UCSD-AML1 (cell line): ENCODE measurements around the gene LSM14A.

Experiments used
- DNase-seq: peaks from one replicate; lab custom pipeline; 2025; ENCODE audit not compliant: unreplicated experiment; lab: John Stamatoyannopoulos, UW

LSM14A gene

DNA sequence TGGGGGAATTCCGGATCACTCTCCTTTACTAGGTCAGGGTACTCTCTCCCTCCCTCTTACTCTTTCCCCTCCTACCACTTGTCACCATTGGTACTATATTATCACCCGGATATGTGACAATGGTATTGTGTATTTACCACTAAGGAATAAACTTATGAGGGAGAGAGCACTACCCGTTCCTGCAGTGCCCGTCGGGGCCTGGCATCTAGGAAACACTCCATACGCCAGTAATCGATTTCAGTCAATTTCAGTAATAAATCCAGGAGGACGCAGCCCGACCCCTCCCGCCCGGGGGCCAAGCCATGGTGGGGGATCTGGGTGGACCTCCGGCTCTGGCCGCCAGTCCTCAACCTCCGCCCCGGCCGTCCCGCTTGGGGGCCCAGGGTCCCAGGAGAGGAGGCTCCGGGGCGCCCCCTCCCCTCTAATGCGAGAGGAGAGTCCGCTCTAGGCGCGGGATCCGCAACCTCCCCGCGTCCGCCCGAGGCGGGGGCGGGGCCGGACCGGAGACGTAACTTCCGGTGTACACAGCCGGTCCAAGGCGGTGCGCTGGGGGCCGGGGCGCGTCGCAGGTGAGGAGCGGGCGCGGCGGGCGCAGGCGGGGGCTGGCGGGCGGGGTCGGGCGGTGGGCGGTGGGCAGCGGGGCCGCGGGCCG, 81.9 kb downstream of the LSM14A start, which contains the start of gene GARRE1:
Gene GARRE1, plus strand, starts transcription at position 509 of the 652 bp plus-strand sequence. CDS start 45,920 bp downstream, outside the sequence.
- DNase-seq: peak; percentile 64

DNA sequence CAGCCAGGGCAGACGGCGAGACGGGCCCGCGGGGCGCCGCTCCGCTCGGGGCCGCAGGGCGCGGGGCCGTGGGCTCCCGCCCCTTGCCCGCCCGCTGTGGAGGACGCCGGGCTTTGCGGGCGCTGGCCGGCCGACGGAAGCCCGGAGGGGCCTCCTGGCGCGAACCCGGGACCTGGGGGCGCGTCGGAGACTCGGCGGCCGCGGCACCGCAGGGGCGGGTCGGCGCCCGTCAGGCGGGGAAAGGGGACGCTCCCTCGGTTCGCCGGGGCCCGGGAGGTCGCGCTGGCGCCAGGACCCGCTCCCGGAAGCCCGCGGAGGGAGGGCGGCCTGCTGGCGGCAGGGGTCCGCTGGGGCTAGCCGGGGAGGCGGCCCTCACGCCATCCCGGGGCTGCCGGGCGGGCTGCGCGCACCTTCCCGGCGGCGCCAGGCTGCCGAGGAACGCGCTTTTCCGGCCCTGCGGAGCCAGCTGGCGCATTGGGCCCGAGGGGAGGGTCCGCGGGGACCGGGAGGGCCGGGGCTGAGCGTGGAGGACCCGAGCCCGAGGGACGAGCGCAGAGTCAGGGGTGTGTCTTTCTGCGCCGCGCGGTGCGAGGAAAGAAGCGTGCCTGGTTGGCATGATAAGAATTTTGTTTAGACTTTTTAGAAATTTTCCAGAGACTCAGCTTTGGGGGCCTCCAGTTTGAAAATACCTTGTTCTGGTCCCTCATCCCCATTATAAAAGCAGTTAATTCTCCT, 82.6 kb downstream of the LSM14A start:
- no peak for DNase-seq

DNA sequence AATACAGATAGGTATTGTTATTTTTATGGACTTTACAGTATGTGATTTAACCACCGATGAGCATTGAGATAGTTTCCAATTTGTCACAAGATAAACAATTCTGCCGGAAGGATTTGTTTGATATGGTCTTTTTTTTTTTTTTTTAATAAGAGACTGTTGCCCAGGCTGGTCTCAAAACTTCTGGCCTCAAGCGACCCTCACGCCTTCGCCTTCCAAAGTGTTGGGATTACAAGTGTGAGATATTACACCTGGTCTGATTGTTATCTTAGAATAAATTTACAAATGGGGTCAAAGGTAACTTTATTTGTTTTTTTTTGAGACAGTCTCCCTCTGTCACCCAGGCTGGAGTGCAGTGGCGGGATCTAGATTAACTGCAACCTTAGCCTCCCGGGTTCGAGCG, 83.2 kb downstream of the LSM14A start:
- DNase-seq: no peak

- no peak for DNase-seq
Measured at GRCh38 chr19:34256835-34257558, 84.7 kb downstream of the LSM14A start.

DNA sequence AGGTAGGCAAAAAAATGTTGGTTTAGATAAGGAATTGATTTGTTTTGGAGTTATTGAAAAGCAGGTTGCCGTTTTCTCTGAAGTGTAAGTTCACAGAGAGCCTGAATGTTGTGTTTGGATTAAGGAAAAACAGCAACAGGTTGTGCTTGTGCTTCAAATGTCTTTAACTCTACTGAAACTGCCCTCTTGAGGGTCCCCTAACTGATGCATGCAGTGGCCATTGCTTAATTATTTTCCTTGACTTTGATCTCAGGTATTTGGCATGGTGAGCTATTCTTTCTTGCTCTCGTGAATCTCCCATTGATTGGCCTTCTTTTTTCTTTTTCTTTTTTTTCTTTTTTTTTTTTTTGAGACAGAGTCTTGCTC, 85.2 kb downstream of the LSM14A start:
- DNase-seq: no peak

- no peak for DNase-seq
Measured at GRCh38 chr19:34259367-34260095, 87.2 kb downstream of the LSM14A start.

DNA sequence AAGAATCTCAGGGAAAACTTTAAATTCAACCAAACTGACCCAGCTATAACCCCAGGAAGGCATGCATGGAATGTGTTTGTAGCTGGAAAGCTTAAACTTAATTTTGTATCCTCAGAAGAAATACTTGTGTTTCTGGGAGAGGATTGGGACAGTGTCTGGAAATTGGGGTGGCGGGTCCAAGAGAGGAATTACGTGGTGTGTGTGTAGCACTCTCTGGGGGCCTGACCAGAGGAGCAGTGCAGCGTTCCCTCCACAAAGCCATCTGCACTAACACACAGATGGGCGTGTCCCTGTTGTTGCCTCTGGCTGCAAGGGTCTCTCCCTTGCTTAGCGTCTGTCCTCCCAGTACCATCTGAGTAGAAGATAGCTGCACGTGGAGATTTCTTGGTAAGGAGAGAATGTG, 88.5 kb downstream of the LSM14A start:
- no peak for DNase-seq

DNA sequence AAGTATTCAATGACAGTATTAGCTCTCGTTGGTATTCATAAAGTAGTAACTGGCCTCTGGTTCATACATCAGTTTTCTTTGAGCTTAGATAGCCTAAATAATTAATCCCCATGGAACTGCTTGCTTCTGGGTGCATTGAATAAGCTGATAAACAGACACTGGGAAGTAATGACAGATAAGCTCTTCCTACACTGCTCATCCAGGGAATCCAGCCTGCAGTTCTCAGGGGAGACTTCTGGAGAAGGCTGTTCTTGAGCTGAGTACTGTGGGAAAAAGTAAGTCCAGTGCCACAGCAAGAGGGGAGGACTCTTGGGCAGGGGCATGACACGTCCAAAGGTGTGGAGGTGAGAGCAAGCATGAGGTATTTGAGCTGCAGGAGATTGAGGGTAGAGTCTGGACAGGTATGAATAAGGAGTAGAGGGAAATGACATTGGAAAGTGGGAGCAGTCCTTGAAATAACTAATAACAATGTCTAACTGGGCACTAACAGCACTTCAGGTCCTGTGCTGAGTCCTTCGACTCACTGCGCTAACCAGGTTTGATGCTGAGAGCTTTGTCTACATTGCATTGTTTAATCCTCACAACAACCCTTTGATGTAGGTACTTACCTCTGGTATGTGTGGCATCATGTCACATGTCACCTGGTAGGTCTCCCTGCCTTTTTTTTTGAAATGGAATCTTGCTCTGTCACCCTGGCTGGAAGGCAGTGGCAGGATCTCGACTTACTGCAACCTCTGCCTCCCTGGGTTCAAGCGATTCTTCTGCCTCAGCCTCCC, 89.2 kb downstream of the LSM14A start:
- no peak for DNase-seq

DNA sequence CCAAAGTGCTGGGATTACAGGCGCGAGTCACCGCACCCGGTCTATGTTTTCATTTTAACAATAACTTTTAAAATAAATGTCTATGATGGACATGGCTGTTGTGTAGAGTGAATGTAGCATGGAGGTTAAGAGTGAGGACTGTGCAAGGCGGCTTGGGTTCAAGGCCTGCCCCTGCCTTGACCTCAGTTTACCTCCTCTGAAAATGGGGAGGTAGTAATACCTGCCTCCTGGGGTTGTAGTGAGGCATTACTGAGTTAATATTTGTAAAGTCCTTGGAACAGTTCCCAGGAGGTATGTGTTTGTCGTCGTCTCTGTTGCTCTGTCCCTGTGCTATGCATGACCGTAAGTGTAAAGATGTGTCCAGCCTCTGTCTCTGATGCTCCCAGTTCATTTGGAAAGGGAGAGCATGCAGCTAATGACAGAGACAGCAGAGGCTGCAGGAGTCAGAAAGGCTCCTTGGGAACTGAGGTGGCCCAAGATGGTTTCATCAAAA, 91.5 kb downstream of the LSM14A start:
- no peak for DNase-seq

DNA sequence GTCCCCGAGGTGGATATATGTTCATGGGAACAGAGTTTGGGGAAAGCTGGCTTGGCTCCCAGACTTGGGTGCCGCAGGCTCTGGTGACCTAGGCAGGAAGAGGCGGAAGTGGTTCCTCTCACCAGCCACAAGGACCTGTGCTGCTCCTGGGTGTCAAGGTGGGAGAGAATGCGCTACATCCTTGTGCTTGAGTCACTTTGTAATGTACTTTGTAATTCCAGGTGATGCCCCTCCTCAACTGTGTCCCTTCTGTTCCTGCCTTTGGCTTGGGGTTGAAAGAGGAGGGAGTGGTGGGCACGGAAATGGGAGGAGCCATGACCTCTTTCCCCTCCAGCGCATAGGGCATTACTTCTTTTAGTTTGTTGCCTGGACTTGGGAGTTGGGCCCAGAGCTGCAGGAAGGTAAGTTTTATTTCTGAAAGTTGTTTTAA, 92.9 kb downstream of the LSM14A start:
- DNase-seq: no peak

DNA sequence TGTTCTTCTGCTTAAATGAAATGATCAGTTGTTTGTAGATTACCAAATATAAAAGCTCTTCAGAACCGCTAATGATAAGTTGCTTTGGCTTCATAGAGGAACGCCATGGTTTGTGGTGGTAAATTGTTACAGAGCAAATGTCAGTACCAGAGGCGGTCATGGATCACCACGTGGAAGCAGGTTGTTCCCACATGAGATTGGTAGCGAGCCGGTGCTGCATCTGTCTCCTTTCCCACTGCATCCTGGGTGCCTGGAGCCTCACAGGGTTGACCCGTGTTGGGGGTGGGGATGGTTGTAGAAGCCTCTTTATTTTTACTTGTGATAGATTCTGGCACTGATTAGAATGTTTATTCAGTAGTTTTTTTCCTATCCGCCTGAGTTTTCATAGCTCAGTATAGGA, 96.8 kb downstream of the LSM14A start:
- DNase-seq: no peak

DNA sequence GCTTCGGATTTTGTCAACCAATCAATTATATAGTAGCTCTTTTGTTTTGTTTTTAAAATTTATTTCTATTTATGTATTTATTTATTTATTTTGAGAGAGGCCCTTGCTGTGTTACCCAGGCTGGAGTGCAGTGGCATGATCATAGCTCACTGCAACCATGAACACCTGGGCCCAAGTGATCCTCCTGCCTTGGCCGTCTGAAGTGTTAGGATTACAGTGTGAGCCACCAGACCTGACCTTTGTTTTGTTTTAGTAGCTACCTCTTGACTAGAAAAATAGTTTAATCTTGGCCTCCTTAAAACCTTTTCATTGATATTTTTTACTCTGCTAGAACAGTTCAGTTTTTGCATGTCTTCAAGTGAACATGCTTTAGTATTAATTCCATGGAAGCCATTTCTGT, 97.2 kb downstream of the LSM14A start:
- DNase-seq: no peak

DNA sequence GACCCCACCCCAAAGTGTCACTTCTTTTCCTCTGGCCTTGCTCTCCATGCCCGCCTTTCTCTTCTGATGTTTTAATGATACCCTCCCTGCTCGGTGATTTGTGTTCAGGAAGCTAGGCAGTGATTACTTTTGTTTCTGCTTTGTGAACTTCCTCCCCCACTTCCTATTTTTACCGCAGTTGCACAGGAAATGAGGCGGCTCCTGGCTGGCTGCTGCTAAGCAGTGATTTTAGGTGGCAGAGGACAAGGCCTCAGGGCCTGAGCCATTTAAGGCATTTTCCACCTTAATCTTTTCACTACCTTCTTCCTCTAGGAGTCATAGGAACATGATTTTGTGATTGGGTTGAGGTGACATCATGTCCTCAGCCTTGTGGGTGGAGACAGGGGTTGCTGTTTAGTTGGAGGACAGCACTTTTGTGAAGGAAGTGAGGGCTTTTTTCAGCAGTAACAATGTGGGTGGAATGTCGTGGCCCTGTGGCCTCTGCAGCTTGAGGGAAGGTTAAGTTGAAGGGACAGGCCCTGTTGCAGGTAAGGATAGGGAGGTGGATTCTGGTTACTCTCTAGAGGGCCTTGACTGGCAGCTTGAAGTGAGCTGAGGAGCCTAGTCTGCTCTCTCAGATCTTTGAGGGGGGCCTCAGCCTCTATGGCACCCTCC, 97.8 kb downstream of the LSM14A start:
- DNase-seq: peak; percentile 58

DNA sequence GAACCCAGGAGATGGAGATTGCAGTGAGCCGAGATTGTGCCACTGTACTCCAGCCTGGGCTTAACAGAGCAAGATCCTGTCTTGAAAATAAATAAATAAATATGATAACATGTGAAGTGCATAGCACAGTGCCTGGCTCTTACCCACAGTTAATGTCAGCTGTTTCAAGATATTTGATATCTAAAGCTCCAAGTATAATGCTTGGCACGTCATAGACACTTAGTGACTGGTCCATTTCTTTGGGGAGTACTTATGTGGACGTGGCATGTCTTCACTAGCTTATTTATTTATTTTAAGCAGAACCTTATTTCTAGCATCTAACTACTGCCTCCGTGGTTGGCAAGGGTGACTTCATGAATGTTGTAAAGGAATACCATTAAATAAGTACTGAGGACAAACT, 100.8 kb downstream of the LSM14A start:
- no peak for DNase-seq

DNA sequence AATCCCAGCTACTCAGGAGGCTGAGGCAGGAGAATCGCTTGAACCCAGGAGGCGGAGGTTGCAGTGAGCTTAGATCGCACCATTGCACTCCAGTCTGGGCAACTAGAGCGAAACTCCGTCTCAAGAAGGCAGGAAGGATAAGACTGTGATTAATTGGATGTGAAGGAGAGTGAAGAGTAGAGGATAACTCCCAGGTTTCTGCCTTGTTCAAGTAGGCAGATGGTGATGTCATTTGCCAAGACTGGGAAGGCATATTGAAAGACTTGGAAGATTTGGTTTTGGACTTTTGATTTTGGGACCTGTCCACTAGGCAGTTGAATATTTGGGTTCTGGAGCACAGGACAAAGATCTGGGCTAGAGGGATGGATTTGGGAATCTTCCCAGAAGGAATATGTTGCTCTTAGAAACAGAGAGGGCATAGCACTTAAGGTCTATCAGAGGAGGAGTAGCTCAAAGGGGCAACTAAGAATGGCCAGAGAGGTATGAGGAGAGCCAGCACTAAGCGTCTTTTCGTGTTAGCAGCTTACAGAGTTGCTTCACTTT, 102.1 kb downstream of the LSM14A start:
- no peak for DNase-seq

DNA sequence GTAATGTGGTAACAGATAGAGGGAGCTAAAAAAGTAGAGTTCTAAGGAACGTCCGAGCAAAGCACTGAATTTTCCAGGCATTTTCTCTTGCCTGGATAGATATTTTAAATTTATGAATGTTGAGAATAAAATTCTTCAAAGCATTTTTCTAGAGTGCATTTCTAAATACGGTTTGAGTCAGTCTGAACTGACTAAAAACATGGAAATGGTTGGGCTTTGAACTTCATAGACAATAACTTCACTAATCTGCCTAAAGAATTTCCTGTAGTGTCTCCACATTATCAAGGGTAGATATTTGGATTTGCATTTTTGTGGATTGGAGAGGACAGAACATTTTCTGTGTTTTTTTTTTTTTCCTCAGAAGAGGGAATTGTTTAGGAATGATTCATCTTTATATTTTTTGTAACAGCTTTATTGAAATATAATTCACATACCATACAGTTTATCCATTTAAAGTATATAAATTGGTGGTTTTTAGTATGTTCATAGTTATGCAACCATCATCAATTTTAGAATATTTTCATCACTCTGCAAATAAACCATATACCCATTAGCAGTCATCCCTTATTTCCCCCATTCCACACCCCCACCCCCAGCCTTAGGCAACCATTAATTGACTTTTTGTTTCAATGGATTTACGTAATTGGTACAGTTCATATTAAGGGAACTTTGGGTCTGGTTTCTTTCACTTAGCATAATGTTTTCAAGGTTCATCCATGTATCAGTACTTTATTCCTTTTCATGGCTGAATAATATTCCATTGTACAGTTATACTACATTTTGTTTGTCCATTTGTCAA, 102.7 kb downstream of the LSM14A start:
- DNase-seq: no peak

DNA sequence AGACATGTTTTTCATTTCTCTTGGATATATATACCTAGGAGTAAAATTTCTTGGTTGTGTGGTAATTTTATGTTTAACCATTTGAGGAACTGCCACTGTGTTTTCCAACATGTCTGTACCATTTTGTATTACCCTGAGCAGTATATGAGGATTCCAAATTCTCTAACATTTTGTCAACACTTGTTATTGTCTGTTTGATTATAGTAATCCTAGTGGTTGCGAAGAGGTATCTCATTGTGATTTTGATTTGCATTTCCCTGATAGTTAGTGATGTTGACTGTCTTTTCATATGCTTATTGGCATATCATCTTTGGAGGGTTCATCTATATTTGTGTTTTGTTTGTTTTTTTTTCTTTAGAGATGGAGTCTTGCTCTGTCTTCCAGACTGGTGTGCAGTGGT, 103.4 kb downstream of the LSM14A start:
- DNase-seq: no peak

- no peak for DNase-seq
Measured at GRCh38 chr19:34276614-34277013, 104.3 kb downstream of the LSM14A start.

- no peak for DNase-seq
Measured at GRCh38 chr19:34277244-34277643, 104.9 kb downstream of the LSM14A start.
